ENCODE data around the gene NTS.

The NTS gene, protein sequence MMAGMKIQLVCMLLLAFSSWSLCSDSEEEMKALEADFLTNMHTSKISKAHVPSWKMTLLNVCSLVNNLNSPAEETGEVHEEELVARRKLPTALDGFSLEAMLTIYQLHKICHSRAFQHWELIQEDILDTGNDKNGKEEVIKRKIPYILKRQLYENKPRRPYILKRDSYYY

GRCh38 chr12:85874031-85874461 lies at the start of gene NTS:
Gene NTS, plus strand, starts transcription at chr12:85874295. Its CDS starts 109 bp downstream, at chr12:85874404.
- peak; percentile 72 for DNase-seq (ENCODE audit: low spot score)

- no peak for DNase-seq (ENCODE audit: low spot score)
Measured at GRCh38 chr12:85825746-85826145, 48.3 kb upstream of the NTS start.

GRCh38 chr12:85828576-85828975 lies 45.5 kb upstream of the NTS start:
- no peak for DNase-seq (ENCODE audit: low spot score)

DNA sequence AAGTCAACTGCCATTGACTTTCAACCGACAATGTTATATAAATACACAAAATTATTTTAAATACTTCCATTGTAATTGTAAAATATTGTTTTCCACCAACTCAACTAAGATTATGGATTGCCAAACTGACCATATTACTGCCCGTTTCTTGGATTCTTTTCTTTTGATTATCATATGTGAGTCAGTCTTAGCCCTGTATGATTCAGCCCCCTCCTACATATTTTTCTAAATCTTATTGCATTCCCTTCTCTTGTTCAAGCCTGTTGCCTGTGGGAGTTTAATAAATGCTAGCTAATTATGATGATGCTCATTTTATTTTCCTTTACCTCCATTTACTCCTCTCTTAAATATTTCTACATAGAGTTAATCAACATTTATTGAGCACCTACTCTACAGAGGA lies 44.7 kb upstream of the NTS start:
- DNase-seq (ENCODE audit: low spot score) = no peak

DNA sequence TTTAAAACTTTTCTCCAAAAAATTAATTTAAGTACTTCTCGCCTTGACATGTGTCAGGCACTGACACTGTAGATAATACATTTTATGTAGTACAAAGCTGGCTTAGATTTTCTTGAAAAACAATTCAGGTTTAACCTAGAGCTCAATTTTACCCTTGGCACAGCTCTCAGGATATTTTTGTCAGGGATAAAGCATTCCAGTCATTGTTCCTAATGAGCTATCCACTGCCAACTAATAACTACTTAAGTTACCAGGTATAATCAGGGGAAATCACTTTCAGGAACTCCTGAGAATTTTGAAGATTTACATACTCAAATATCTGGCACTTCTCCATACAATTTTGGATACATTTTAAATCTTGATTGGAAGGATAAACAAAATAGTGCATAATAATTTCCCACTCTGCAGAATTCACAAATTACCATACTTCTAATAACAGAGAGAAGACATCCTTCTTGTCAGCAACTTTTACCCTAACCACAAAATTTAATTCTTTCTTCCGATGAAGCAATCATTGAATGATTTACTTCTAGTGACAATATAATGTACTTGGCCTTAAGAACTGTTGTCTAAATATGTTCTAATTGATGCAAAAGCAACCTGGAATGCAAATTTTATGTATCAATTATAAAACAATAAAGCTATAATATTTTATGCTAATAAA lies 42.6 kb upstream of the NTS start:
- no peak for DNase-seq (ENCODE audit: low spot score)

GRCh38 chr12:85833579-85833978 lies 40.5 kb upstream of the NTS start:
- no peak for DNase-seq (ENCODE audit: low spot score)

DNA sequence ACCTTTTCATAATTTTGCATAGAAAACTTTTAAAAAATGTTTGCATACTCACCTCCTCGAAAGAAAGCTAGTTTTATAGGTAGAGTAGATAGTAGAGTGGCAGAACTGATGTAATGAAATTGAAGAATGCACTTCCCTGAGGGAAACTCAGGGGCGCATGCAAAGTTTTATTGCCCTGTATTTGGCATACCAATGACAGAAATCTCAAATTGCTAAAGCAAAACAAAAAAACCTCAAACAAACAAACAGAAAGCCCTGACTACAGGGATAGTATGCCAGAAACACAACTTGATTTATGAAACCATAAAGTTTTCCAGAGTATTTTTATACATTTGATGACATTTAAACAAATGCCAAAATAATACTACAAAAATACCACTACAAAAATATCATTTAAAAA lies 39.7 kb upstream of the NTS start:
- DNase-seq (ENCODE audit: low spot score) = no peak

DNA sequence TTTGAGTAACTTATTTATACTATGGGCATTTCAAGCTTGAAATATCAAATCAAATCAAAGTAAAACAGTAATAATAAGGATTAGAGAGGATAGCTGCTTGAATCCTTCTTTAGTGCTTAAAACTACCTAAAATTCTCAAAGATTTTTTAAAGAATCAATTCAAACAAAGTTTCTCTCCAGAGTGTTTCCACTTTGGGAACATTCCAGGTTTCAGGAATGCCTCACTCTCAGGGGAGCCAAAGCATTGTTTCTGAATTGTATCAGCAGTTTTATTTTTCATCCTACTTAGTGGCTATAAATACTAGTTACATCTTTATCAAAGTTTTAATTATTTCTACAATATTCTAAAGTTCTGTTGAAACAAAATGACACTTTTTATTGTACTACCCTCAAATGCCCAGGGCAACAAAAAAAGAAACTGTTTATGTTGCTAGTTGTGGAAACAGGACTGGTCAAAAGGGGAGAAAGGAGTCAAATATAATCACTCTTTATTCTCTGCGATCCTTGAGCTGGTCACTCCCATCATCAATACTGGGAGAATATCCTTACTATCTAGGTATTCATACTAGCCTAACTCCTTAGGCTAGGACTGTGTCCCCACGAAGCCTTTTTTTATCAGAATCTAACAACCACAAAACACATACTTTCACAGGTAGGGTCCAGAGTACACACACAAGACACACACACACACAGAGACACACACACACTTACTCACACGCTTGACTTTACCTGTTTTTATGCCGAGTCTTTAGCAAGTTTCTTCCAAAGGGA lies 38.5 kb upstream of the NTS start:
- DNase-seq (ENCODE audit: low spot score) = no peak

- DNase-seq (ENCODE audit: low spot score) = no peak
Measured at GRCh38 chr12:85836197-85837090, 37.7 kb upstream of the NTS start, which contains the start of gene RASSF9. Gene RASSF9, minus strand, starts transcription at chr12:85836409. Its CDS starts 208 bp downstream, at chr12:85836201.

DNA sequence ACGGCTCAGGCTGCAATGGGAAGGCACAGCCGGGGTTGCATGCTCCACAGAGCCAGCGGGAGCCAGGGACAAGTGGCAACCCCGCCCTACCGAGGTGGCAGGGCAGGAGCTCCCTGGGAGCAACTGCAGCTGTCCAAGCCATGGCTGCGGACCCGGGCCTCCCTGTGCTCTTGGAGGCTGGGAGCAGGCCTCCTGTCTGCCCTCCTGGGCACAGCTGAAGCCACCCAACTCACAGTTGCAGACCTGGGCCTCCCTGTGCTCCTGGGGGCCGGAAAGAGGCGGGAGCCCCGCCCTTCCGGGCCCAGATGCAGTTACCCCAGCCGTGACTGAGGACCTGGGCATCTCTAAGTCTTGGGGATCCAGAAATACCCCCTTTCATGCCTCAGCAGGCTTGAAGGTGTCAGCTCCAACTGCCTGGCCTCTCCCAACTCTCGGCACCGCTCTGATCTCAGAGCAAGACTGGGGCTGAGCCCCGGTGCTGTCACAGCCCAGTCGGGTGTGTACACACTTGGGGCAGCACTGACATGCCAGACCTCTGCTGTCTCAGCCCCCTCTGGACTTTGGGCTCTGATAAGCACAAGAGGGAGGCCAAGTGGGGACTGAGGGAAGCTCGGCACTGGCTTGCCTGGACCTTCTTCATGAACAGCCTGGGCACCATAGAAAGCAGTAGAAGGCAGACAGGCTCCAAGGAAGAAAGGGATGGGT lies 30.3 kb upstream of the NTS start:
- DNase-seq (ENCODE audit: low spot score) = no peak

DNA sequence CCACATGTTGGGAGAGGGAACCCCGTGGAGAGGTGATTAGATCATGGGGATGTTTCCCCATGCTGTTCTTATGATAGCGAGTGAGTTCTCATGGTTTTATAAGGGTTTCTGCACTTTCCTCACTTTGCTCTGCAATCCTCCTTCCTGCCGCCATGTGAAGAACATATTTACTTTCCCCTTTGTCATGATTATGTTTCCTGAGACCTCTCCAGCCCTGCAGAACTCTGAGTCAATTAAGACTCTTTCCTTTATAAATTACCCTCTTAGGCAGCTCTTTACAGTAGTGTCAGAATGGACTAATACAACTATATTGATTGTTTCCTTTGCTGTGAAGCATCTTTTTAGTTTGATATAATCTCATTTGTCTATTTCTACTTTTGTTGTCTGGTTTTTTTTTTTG lies 24.8 kb upstream of the NTS start:
- no peak for DNase-seq (ENCODE audit: low spot score)

DNA sequence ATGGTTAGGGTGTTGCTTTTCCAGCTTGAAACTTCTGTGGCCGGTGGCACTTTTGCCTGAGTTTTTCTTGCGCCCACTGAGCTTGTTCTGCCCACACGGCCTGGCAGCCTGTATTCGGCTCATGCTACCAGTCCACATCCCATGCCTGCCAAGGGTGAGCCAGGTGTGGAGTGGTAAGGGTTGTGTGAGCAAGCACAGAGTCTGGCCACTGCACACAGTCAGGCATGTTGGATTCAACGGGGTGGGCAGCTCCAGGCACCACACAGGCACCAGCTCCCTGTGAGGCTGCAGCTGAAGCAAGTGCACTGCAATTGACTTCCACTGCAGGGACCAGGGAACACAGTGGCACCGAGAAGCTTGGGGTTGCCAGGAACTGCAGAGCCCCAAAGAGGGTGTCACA lies 18.8 kb upstream of the NTS start:
- DNase-seq (ENCODE audit: low spot score) = no peak

DNA sequence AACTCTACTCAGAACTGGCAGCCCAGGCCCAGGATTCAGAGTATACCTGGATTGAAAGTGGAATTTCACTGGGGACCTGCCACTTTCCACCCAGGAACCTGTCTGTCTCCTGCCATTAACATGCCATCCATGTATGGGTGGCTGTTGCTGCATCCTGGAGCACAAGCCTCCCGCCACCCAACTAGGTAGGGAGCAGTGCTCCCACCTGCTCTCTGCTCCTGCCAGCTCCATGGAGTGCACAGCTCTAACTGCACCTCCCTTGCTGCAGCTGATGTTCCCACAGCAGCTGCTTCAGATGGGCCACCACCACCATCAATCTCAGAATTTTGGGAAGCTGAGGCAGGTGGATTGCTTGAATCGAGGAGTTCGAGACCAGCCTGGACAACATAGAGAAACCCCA lies 17.1 kb upstream of the NTS start:
- no peak for DNase-seq (ENCODE audit: low spot score)

DNA sequence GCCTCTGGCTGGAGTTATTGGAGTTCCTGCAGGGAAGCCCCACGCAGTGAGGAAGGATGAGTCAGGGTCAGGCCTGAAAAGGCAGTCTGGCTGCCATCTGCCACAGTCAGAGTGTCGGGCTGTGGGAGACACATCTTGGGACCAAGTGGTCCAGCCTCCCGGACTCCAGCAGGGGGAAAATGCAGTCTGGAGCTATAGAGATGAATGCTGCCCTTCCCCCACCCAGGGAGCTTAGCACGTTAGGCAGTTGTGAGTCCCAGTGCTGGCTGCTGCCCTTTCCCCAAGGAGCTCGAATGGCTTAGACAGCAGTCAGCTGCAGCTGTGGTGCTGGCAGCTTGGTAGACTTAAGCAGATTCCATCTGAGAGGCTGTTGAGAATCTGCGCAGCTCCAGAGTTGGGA lies 8.2 kb upstream of the NTS start:
- no peak for DNase-seq (ENCODE audit: low spot score)

DNA sequence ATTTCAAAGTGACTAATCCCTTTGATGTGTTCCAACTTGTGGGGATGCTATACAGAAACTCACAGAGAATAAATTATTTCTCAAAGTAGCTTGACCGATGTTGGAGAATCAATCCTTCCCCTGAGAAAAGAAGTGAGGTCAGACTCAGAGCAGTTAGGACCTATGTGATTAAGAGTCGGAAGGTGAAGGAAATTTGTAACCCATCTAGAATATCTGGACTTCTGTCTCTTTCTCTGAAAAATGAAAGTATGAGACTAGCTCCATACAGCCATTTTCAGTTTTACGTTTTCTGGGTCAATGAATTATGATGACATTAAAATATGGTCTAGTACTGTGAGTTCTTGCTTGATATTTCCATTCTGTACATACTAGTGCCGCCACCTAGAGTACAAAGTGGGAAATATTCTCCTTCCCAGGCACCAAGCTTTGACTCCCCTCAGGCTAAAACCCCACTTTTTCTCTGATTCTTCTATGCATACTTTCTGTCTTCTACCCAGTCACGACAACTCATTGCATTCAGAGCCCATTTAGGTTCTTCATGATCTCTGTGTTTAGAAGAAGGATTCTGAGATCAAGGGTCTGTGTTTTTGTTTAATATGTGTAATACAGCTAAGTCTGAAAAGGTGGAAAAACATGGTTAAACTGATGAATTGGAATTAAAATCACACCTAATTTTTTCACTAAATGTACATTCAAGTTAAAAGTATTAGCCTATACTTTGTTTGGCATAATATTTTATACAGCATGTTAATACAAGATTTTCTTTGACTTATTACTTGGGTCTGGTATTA lies 6.9 kb upstream of the NTS start:
- DNase-seq (ENCODE audit: low spot score) = peak; percentile 72

- peak; percentile 75 for DNase-seq (ENCODE audit: low spot score)
Measured at GRCh38 chr12:85872497-85873091, 1.5 kb upstream of the NTS start.

- no peak for DNase-seq (ENCODE audit: low spot score)
Measured at GRCh38 chr12:85877459-85877858, 3.4 kb downstream of the NTS start.

DNA sequence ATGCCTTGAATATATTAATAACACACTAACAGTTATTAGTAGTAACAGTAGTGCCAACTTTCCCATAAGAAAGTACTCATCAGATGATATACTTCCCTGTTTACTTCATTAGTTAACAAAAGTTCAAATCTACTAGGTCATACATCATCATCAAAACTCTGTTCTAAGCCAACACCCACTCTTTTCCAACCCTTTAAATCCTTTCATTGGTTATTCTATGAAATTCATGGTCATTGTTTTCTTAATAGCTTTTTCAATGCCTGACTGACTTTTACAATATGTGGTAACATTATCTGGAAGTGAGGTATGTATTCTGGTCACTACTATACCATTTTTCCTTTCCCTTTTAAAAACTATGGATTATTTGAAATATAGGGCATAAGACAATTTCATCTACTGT lies 9.7 kb downstream of the NTS start:
- DNase-seq (ENCODE audit: low spot score) = no peak

DNA sequence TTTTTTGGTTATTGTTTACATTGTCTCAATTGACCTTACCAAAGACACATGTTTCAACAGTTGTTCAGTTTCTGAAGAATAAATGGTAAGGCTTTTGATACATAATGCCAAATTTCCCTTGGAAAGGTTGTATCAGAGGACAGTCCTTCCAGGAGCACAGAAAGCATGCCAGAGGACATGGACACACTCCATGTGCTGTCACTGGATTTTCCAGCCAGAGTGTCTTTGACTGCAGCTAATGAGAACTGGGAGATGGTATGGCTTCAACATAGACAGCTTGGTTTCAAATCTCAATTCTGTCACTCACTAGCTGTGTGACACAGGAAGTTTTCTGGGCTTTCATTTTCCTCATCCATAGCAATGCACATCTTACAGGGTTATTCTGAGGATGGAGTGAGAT lies 20.6 kb downstream of the NTS start:
- no peak for DNase-seq (ENCODE audit: low spot score)

DNA sequence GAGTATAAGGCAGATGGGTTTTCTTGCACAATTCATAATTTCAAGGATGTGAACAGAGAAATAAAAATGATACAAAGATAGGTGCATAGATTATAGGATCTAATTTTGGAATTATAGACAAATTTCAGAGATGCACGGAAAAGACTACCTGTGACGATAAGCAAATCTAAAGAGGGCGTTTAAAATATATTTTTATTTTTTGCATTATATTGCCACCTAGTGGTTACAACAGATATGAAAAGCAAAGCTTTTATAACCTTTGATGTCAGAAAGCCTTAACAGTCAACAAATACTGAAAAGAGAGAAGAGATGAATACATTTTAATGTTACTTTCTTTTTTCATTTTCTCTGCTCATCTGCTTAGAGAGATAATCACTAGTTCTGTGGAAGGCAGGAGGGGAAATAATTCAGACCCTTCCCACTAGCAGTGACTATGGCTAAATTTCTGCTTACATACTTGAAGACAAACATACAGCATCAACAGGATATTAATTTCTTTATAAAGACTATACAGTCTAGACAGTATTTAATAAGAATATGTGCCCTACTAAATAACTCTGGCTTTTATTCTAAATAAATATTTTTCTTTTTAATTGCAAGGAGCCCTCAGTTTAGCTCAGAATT lies 46.3 kb downstream of the NTS start:
- DNase-seq (ENCODE audit: low spot score) = peak; percentile 58

All from NAMALWA (cell line).